GM19239 (cell line): ENCODE results near the gene SNRPA.

Source experiments
- DNase-seq: peaks from one replicate; pipeline ENCODE4 v3.0.0; 2011; ENCODE audit warnings: low spot score; ENCODE audit not compliant: insufficient read length
- FAIRE-seq: peaks from 2 replicates; lab custom pipeline; 2011; peaks lifted over from hg19 to GRCh38; lab: Jason Lieb, UNC

Gene SNRPA

GRCh38 chr19:40750874-40751537 is at the start of gene SNRPA:
SNRPA (plus strand) TSS chr19:40751203; CDS start chr19:40751409, 206 bp downstream.
- DNase-seq (peak; percentile 74), FAIRE-seq (peak; percentile 96)

- FAIRE-seq (no peak), DNase-seq (no peak)
These were observed 49.2 kb upstream of the SNRPA start for GRCh38 chr19:40701758-40702157.

DNA sequence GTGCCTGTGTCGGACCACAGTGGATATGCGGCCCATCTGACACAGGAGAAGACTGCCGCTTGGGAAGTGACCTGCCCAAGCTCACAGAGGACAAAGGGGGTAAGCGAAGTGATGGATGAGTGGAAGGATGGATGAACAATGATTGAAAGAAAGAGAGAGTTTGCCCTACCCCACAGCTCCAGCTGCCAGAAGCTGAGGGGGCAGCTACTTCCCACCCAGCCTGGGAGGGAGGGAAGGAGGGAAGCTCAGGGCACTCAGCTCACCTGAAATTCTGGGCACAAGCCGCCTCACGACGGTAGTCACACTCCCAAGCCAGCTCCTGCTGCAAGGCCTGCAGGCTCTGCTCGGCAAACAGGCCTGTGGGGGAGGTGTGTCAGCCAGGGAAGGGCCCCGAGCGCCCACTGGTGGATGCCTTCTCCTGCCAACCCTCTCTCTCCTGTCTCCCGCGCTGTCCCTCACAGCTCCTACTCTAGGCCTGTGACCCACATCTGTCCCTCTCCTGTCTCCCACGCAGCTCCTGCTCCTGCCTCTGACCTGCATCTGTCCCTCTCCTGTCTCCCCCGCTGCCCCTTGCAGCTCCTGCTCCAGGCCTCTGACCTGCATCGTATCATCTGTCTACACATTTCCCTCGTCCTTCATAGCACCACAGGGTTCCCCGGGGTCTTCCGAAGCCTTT is 48.5 kb upstream of the SNRPA start:
- FAIRE-seq = no peak
- DNase-seq = no peak

GRCh38 chr19:40703029-40703755 is 47.8 kb upstream of the SNRPA start:
- FAIRE-seq = no peak

GRCh38 chr19:40704491-40705361 is 46.3 kb upstream of the SNRPA start:
- DNase-seq (no peak), FAIRE-seq (no peak)

More at GRCh38 chr19:40703029-40703755, 47.8 kb upstream of the SNRPA start:
- no peak for DNase-seq

DNA sequence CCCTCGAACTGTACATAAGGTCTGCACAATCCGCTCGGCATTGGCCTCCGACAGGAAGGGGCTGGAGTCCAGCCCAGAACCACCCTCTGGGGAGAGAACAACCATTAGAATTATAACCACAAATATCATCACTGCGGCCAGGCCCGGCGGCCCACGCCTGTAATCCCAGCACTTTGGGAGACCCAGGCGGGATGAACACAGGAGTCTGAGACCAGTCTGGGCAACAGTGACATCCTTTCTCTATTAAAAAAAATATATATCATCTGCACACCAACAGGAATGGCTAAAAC is 45.7 kb upstream of the SNRPA start:
- DNase-seq (no peak), FAIRE-seq (no peak)

DNA sequence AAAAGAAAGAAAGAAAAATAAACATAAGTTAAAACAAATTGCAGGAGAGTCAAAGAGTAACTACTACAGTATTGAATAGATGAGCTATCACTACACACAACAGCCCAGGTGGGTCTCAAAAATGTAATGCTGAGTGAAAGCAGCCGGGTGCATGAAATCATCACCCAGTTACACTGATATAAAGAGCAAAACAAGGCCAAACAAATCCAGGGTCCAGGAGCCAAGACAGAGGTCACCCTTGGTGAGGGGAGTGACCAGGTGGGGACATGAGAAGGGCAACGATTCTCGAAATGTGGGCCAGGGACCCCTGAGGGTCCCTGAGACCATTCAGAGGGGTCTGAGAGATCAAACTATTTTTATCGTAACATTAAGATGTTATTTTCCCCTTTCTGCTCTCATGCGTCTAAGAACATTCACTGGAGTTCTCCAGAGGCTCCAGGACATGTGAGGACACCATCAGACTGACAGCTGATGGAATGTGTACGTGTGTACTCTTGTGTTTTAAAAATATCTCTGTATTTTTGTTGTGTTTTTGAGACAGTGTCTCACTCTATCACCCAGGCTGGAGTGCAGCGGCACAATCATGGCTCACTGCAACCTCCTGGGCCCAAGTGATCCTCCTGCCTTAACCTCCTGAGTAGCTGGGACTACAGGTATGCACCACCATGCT is 44.9 kb upstream of the SNRPA start:
- DNase-seq (no peak), FAIRE-seq (no peak)

GRCh38 chr19:40707615-40708014 is 43.4 kb upstream of the SNRPA start:
- FAIRE-seq = no peak

GRCh38 chr19:40709817-40710216 is 41.2 kb upstream of the SNRPA start:
- FAIRE-seq (no peak), DNase-seq (no peak)

More at GRCh38 chr19:40707615-40708014, 43.4 kb upstream of the SNRPA start:
- DNase-seq = no peak

GRCh38 chr19:40713939-40714338 is 37.1 kb upstream of the SNRPA start:
- no peak for DNase-seq
- no peak for FAIRE-seq

DNA sequence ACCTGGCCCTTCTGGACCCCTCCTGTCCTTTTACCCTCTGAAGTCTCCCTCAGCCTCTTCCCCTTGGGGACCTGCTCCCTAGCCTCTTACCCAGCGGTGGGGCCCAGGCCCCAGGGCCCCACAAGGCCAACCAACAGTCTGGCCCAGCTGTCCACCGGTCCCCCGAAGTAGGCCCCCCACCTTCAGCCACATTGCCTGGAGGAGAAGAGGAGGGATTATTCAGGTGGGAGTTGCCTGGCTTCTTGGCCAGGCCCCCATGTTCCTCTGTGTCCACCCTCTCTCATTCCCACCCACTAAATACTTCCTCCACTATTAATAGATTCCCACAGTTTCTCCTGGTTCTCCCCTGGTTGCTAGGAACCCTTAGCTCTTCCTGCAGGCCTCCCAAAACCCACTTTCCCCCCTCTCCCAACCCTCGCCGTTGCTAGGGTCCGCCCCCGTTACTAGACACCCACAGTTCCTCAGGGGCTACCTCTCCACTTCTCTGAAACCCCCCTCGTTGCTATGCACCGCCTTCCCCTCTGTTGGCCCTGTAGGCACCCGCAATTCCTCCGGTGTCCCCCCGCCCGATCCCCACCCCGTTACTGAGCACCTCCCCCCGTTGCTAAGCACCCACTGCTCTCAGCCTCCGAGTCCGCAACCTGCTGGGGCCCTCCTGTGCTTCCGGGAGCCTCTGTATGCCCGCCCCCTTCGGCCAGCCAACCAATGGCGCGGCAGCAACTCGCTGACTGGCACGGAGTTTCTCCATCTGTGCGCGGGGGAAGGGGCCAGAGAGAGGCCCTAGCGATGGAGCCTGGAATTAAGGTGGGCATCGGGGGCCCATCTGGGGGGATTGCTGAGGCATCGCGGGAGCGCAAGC is 36.3 kb upstream of the SNRPA start:
- DNase-seq (peak; percentile 90), FAIRE-seq (peak; percentile 84)

DNA sequence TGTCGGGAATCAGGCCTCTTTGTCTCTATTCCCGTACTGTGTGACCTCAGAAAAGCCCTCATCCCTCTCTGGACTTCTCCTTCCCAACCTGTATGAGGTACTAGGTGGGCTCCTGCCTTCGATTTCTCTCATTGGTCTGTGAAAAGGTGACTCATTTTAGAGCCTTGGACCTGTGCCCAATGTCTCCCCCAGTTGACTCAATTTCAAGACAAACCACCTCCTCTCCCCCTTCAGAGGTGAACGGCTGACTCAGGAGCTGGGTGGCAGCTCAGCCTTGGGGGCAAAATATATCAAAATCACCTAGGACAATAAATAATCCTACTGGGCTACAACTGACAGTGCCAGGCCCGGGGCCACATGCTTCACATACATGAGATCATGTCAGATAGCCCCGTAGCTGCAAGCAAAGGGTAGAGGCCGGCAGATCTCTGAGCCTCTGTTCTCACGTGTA is 34.9 kb upstream of the SNRPA start:
- no peak for DNase-seq
- FAIRE-seq = peak; percentile 68

DNA sequence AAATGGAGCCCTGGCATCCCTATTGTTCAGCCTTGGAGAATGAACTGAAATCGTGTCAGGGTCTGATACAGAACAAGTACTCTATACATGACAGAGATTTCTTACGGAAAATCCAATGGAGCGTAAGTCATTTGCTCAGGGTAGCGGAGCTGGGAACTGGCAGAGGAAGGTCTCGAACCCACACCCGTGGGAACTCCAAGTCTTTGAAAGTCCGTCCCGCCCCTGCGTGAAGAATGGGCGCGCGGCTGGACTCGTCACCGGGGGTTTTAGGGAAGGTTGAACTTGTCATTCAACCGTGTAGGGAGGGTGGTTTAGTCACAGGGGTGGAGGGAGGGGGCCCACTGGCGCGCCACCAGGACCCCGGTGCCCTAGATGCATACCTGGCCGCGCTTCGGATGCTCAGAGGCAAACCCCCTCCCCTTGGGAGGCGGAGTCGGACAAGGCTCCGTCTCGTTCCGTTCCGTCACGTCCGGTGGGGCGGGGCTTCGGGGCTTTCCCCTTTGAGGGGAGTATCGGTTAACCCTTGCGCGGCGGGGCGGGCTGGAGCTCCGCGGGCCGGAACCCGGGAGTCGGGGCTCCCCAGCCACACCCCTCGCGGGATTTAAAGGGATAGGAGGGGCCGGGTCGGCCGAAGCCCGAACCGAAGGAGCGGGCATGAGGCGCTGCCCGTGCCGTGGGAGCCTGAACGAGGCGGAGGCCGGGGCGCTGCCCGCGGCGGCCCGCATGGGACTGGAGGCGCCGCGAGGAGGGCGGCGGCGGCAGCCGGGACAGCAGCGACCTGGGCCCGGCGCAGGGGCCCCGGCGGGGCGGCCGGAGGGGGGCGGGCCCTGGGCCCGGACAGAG is 34.3 kb upstream of the SNRPA start, which contains the start of the genes COQ8B and ITPKC:
Gene COQ8B, minus strand, starts transcription at position 405 of the 843 bp plus-strand sequence. CDS start 2,254 bp downstream, outside the sequence.
Gene ITPKC, plus strand, starts transcription at position 631 of the 843 bp plus-strand sequence. Its CDS starts 24 bp downstream, at position 655.
- FAIRE-seq = peak; percentile 93
- DNase-seq = peak; percentile 98

DNA sequence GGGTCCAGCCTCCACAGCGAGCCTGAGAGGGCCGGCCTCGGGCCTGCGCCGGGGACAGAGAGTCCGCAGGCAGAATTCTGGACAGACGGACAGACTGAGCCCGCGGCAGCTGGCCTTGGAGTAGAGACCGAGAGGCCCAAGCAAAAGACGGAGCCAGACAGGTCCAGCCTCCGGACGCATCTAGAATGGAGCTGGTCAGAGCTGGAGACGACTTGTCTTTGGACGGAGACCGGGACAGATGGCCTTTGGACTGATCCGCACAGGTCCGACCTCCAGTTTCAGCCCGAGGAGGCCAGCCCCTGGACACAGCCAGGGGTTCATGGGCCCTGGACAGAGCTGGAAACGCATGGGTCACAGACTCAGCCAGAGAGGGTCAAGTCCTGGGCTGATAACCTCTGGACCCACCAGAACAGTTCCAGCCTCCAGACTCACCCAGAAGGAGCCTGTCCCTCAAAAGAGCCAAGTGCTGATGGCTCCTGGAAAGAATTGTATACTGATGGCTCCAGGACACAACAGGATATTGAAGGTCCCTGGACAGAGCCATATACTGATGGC is 33.6 kb upstream of the SNRPA start:
- DNase-seq (no peak), FAIRE-seq (no peak)

DNA sequence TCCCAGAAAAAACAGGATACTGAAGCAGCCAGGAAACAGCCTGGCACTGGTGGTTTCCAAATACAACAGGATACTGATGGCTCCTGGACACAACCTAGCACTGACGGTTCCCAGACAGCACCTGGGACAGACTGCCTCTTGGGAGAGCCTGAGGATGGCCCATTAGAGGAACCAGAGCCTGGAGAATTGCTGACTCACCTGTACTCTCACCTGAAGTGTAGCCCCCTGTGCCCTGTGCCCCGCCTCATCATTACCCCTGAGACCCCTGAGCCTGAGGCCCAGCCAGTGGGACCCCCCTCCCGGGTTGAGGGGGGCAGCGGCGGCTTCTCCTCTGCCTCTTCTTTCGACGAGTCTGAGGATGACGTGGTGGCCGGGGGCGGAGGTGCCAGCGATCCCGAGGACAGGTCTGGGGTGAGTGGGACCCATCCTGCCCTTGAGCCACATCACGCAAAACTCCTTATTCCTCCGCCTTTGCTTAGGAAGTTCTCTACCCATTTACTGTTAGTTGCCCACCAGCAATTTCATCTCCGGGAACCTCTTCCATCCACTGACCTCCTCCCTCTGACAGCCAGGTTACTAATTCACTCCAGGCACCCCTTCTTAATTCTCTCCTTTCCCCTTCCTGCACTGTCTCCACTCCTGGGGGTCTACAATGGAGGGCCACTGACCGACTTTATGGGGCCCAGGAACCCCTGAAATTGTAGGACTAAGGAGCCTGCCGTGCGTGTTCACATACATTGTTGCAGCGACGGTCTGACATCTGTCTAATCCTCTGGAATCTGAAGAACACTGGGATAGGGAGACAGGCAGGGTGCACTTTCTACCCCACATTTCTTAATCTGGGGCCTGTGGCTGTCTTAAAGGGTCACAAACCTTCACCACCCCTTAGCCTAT is 32.9 kb upstream of the SNRPA start:
- DNase-seq = no peak
- FAIRE-seq = no peak

GRCh38 chr19:40718774-40719391 is 32.1 kb upstream of the SNRPA start:
- DNase-seq = peak; percentile 22
- FAIRE-seq = no peak
